KMS-11 (cell line): ENCODE data around the gene FXR2.
"Not testable (repeated sequence)": the region's sequence is repeated elsewhere in the genome, so short reads cannot be mapped to it uniquely, and the experiment has no call there.

Experiments used
- H2AFZ ChIP-seq: fragments of 200-600 bp; sonication (generic); 2 replicates; pipeline ENCODE4 v1.6.1; 2016; ENCODE audit warnings: antibody characterized with exemption, mixed run types, low read depth
- H3K27ac ChIP-seq: fragments of 200-600 bp; sonication (generic); 2 replicates; pipeline ENCODE4 v1.6.1; 2016; ENCODE audit warnings: mild to moderate bottlenecking, mixed run types
- H3K27me3 ChIP-seq: fragments of 200-600 bp; sonication (generic); 2 replicates; pipeline ENCODE4 v1.6.1; 2017; ENCODE audit warnings: mild to moderate bottlenecking, low read depth, mixed run types, moderate library complexity; ENCODE audit not compliant: insufficient read depth
- H3K36me3 ChIP-seq: fragments of 200-600 bp; sonication (generic); 2 replicates; pipeline ENCODE4 v1.6.1; 2017; ENCODE audit warnings: mild to moderate bottlenecking, mixed run types; ENCODE audit not compliant: insufficient read depth
- H3K4me1 ChIP-seq: fragments of 200-600 bp; sonication (generic); 2 replicates; pipeline ENCODE4 v1.6.1; 2016; ENCODE audit warnings: mild to moderate bottlenecking, low read depth, mixed run types; ENCODE audit not compliant: poor library complexity, severe bottlenecking
- H3K4me2 ChIP-seq: fragments of 200-600 bp; sonication (generic); 2 replicates; pipeline ENCODE4 v1.7.0; 2016; ENCODE audit warnings: mild to moderate bottlenecking, mixed run types
- H3K4me3 ChIP-seq: fragments of 200-600 bp; sonication (generic); IDR thresholded peaks from 2 replicates; pipeline ENCODE4 v1.6.1; 2017; ENCODE audit warnings: low read depth, low read length, mixed read lengths; ENCODE audit not compliant: insufficient read depth
- H3K79me2 ChIP-seq: fragments of 200-600 bp; sonication (generic); 2 replicates; pipeline ENCODE4 v1.6.1; 2016; ENCODE audit warnings: low read depth, mixed run types; ENCODE audit not compliant: insufficient read depth
- H3K9ac ChIP-seq: fragments of 200-600 bp; sonication (generic); 2 replicates; pipeline ENCODE4 v1.6.1; 2016; ENCODE audit warnings: mild to moderate bottlenecking, mixed run types
- H4K20me1 ChIP-seq: fragments of 200-600 bp; sonication (generic); 2 replicates; pipeline ENCODE4 v1.6.1; 2016; ENCODE audit warnings: mild to moderate bottlenecking, mixed run types; ENCODE audit not compliant: insufficient read depth
- TF ChIP-seq, protein P1 (sequence below): fragments of 200-600 bp; sonication (generic); conservative IDR thresholded peaks from 2 replicates; pipeline ENCODE4 v1.6.1; 2017; ENCODE audit warnings: low read depth, mild to moderate bottlenecking, antibody characterized with exemption, low read length, moderate library complexity, mixed read lengths

Gene FXR2

DNA sequence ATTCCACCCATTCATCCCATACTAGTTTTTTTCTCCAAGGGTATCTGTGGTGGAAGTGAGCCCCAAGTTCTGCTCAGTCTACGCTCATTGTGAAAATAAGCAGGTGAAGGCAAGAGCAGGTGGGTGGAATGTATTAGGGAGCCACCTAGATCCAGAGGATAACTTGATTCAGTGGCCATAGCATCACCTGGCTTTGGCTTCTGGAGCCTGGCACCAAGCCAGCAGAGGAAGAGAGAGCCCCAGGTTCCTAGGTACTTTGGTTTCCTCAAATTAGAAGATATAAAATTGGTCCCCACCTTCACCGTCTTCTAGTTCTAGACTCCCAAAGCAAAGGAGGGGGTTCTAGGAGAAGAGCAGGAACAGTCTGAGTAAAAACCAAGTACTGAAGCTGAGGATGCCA, 4.1 kb downstream of the FXR2 start:
- Histone ChIP-seq H3K27me3 (no peaks in the 10 kb centered on the region), H2AFZ (no peak overlapping the region), H4K20me1 (no peaks in the 10 kb centered on the region), H3K36me3 (no peaks in the 10 kb centered on the region), H3K27ac (no peak overlapping the region), H3K4me3 (no peak overlapping the region), H3K4me1 (no peaks in the 10 kb centered on the region), H3K9ac (no peak overlapping the region), H3K79me2 (no peaks in the 10 kb centered on the region), H3K4me2 (no peak overlapping the region)
- TF ChIP-seq, protein P1, sequence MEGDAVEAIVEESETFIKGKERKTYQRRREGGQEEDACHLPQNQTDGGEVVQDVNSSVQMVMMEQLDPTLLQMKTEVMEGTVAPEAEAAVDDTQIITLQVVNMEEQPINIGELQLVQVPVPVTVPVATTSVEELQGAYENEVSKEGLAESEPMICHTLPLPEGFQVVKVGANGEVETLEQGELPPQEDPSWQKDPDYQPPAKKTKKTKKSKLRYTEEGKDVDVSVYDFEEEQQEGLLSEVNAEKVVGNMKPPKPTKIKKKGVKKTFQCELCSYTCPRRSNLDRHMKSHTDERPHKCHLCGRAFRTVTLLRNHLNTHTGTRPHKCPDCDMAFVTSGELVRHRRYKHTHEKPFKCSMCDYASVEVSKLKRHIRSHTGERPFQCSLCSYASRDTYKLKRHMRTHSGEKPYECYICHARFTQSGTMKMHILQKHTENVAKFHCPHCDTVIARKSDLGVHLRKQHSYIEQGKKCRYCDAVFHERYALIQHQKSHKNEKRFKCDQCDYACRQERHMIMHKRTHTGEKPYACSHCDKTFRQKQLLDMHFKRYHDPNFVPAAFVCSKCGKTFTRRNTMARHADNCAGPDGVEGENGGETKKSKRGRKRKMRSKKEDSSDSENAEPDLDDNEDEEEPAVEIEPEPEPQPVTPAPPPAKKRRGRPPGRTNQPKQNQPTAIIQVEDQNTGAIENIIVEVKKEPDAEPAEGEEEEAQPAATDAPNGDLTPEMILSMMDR = no peak

DNA sequence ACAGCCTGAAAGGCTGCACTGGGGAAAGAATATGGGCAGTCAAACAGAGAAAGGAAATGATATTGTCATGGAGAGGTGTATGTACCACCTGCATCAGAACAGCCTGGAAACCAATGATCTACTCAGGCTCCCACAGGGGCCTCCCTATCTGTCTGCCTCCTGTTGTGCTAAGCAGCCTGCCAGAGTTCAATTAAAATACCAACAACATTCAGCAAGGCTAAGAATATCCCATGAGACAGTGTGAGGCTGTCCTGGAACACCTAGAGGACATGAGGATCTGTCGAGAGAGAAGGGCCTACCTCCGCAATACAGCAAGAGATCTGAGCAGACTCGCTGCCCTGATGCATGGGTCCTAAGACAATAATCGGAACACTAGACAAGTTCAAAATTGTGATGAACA, 8.4 kb downstream of the FXR2 start:
- TF ChIP-seq, protein P1 = no peak
- no peak overlapping the region for H3K9ac ChIP-seq
- H3K4me1 ChIP-seq = no peaks in the 10 kb centered on the region
- no peaks in the 10 kb centered on the region for H3K36me3 ChIP-seq
- H2AFZ ChIP-seq = no peak overlapping the region
- no peaks in the 10 kb centered on the region for H4K20me1 ChIP-seq
- H3K4me3 ChIP-seq = no peak overlapping the region
- H3K4me2 ChIP-seq = no peak overlapping the region
- H3K27ac ChIP-seq = no peak overlapping the region
- H3K79me2 ChIP-seq = no peaks in the 10 kb centered on the region
- no peaks in the 10 kb centered on the region for H3K27me3 ChIP-seq

DNA sequence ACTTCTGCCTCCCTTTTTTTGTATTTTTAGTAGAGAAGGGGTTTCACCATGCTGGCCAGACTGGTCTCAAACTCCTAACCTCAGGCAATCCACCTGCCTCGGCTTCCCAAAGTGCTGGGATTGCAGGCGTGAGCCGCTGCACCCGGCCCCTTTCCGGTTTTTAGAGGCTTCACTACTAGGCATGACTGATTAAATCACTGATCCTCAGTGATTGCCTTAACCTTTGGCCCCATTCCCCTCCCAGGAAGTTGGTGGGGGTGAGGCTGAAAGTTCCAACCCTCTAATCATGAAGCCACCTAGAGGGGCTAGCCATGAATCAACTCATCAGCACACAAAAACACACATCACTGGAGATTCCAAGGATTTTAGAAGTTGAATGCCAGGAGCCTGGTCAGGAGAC, 17.1 kb downstream of the FXR2 start:
- not testable (repeated sequence) for H3K4me1 ChIP-seq

DNA sequence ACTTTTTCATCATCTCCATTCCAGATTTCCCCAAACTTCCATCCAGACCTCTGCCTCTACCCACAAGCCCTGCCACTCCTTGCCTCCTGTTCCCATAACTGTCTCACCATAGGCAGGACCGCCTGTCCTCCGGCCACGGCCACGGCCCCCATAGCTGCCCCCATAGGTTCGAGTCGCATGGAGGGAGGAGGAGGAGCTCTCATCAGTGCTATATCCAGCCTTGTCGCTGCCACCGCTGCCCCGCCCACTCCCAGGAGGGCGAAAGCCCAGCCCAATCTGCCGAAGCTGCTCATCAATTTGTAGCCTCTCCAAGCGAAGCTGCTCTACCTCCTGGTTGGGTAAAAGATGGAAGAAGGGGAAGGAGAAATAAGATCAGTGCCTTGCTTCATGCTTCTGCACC, 21.4 kb downstream of the FXR2 start:
- Histone ChIP-seq H4K20me1 (no peaks in the 10 kb centered on the region), H3K9ac (no peak overlapping the region), H2AFZ (no peak overlapping the region), H3K36me3 (no peaks in the 10 kb centered on the region), H3K4me3 (no peak overlapping the region), H3K4me2 (no peak overlapping the region), H3K27me3 (no peaks in the 10 kb centered on the region), H3K79me2 (no peaks in the 10 kb centered on the region), H3K4me1 (no peaks in the 10 kb centered on the region), H3K27ac (no peak overlapping the region)
- TF ChIP-seq, protein P1 = no peak

More for the DNA sequence above, 17.1 kb downstream of the FXR2 start:
- H3K79me2 ChIP-seq, H4K20me1 ChIP-seq, H3K27ac ChIP-seq, H2AFZ ChIP-seq, H3K36me3 ChIP-seq, H3K27me3 ChIP-seq, H3K4me3 ChIP-seq, H3K9ac ChIP-seq, H3K4me2 ChIP-seq: not testable (repeated sequence)

DNA sequence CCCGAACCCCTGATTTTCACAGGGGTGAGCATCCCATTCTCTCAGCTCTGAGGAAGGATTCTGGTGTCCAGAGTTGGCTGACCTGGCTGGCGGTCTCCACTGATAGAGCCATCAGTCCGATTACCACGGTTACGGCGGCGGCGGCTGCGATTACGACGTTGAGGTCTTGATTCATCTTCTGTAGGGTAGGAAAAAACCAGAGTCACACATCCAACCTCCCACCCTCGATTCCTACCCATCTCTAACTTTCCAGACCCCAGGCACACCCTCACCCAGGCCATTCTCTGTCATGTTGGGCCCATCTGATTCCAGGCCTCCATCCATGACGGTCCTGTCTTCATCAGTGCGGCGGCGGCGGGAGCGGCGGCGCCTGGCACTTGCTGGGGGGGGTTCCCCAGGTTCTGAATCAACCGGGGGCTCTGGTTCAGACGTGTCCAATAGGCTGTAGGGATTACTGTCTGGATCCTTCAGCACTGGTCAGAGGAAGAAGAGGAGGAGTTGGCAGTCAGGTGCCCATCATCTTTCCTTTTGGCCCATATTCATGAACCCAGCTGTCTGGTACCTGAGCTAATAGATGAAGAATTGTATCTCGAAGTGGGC, 22.2 kb downstream of the FXR2 start:
- Histone ChIP-seq H3K9ac (no peak overlapping the region), H3K36me3 (no peaks in the 10 kb centered on the region), H3K27me3 (no peaks in the 10 kb centered on the region), H4K20me1 (no peaks in the 10 kb centered on the region), H3K27ac (no peak overlapping the region), H3K79me2 (no peaks in the 10 kb centered on the region), H3K4me1 (no peaks in the 10 kb centered on the region), H3K4me3 (no peak overlapping the region), H3K4me2 (no peak overlapping the region), H2AFZ (no peak overlapping the region)
- TF ChIP-seq, protein P1 = no peak
